Neural cell (in vitro differentiated cells): Measurements from ENCODE around the gene ADCY6. TPM values are rescaled to one million over a fixed set of nuclear protein-coding genes. Genes with fewer than 3 reads are reported as not detected.

Source experiments
- H2AFZ ChIP-seq: fragments of 200-600, 300-800 bp; sonication (generic), shearing (Covaris generic); 2 replicates; pipeline ENCODE4 v1.6.0; 2014; ENCODE audit warnings: low read depth, mild to moderate bottlenecking, antibody characterized with exemption, low read length, moderate library complexity
- H3F3A ChIP-seq: fragments of 200-600 bp; shearing (Covaris generic); 2 replicates; pipeline ENCODE4 v1.6.1; 2016; ENCODE audit warnings: mild to moderate bottlenecking, moderate library complexity, mixed read lengths, antibody characterized with exemption, low read length; ENCODE audit not compliant: insufficient read depth, poor library complexity, severe bottlenecking
- H3K27ac ChIP-seq: fragments of 200-600, 300-800 bp; sonication (generic), shearing (Covaris generic); 2 replicates; pipeline ENCODE4 v1.5.1; 2014; ENCODE audit warnings: mild to moderate bottlenecking, low read length, moderate library complexity
- H3K27me3 ChIP-seq: fragments of 300-800, 200-600 bp; sonication (generic), shearing (Covaris generic); 2 replicates; pipeline ENCODE4 v1.6.0; 2014; ENCODE audit warnings: mild to moderate bottlenecking, low read depth, low read length, moderate library complexity; ENCODE audit not compliant: insufficient read depth
- H3K36me3 ChIP-seq: fragments of 300-800, 200-600 bp; sonication (generic), shearing (Covaris generic); 2 replicates; pipeline ENCODE4 v1.5.1; 2014; ENCODE audit warnings: mild to moderate bottlenecking, antibody characterized with exemption, low read length, moderate library complexity; ENCODE audit not compliant: insufficient read depth
- H3K4me2 ChIP-seq: fragments of 300-800, 200-600 bp; sonication (generic), shearing (Covaris generic); 2 replicates; pipeline ENCODE4 v1.6.0; 2014; ENCODE audit warnings: mild to moderate bottlenecking, low read length
- H3K4me3 ChIP-seq: fragments of 300-800, 200-600 bp; sonication (generic), shearing (Covaris generic); 2 replicates; pipeline ENCODE4 v1.5.1; 2014; ENCODE audit warnings: mild to moderate bottlenecking, low read length, moderate library complexity
- H3K79me2 ChIP-seq: fragments of 200-600 bp; shearing (Covaris generic); replicated peaks from 2 replicates; pipeline ENCODE4 v1.6.0; 2014; ENCODE audit warnings: mild to moderate bottlenecking, low read length, moderate library complexity; ENCODE audit not compliant: insufficient read depth
- H3K9ac ChIP-seq: fragments of 300-800, 200-600 bp; sonication (generic), shearing (Covaris generic); 2 replicates; pipeline ENCODE4 v1.6.1; 2016; ENCODE audit warnings: mild to moderate bottlenecking, low read length, mixed read lengths
- H3K9me2 ChIP-seq: fragments of 200-600 bp; shearing (Covaris generic); 2 replicates; pipeline ENCODE4 v1.6.1; 2016; ENCODE audit warnings: mild to moderate bottlenecking, low read length, mixed read lengths; ENCODE audit not compliant: insufficient read depth
- H3K9me3 ChIP-seq: fragments of 200-600, 300-800 bp; sonication (generic), shearing (Covaris generic); 2 replicates; pipeline ENCODE4 v1.6.1; 2016; ENCODE audit warnings: mild to moderate bottlenecking, mixed run types, low read length, moderate library complexity, mixed read lengths
- H4K20me1 ChIP-seq: fragments of 200-600 bp; shearing (Covaris generic); 2 replicates; pipeline ENCODE4 v1.6.1; 2016; ENCODE audit warnings: mild to moderate bottlenecking, mixed run types; ENCODE audit not compliant: insufficient read depth
- CTCF ChIP-seq: fragments of 450-650 bp; IDR thresholded peaks from 2 replicates; pipeline ENCODE4 v1.5.1; 2014; ENCODE audit warnings: antibody characterized with exemption, mild to moderate bottlenecking, moderate library complexity; ENCODE audit not compliant: poor library complexity, severe bottlenecking
- EP300 ChIP-seq: fragments of 450-650 bp; conservative IDR thresholded peaks from 2 replicates; pipeline ENCODE4 v1.6.1; 2014; ENCODE audit warnings: antibody characterized with exemption, mild to moderate bottlenecking, moderate library complexity; ENCODE audit not compliant: poor library complexity, severe bottlenecking
- EZH2 ChIP-seq: fragments of 200-600, 300-800 bp; shearing (Covaris generic), sonication (generic); IDR thresholded peaks from 2 replicates; pipeline ENCODE4 v1.6.1; 2014; ENCODE audit warnings: antibody characterized with exemption, low read length, borderline replicate concordance, mild to moderate bottlenecking; ENCODE audit not compliant: insufficient read depth, poor library complexity, severe bottlenecking
- MXI1 ChIP-seq: fragments of 450-650 bp; conservative IDR thresholded peaks from 2 replicates; pipeline ENCODE4 v1.6.1; 2014; ENCODE audit warnings: antibody characterized with exemption, mild to moderate bottlenecking; ENCODE audit not compliant: poor library complexity, severe bottlenecking
- POLR2AphosphoS5 ChIP-seq: IDR thresholded peaks from 2 replicates; pipeline ENCODE4 v1.6.1; 2012
- RAD21 ChIP-seq: fragments of 450-650 bp; conservative IDR thresholded peaks from 2 replicates; pipeline ENCODE4 v1.6.1; 2014; ENCODE audit warnings: antibody characterized with exemption, mild to moderate bottlenecking, moderate library complexity
- REST ChIP-seq: IDR thresholded peaks from 2 replicates; pipeline ENCODE4 v1.6.1; 2012; ENCODE audit warnings: borderline replicate concordance
- SMC3 ChIP-seq: fragments of 450-650 bp; conservative IDR thresholded peaks from 2 replicates; pipeline ENCODE4 v1.6.1; 2014; ENCODE audit warnings: antibody characterized with exemption, mild to moderate bottlenecking, moderate library complexity; ENCODE audit not compliant: poor library complexity
- TAF1 ChIP-seq: IDR thresholded peaks from 2 replicates; pipeline ENCODE4 v1.6.1; 2012; ENCODE audit warnings: low read depth
- polyA plus RNA-seq: library from polyadenylated mRNA; depleted of rRNA; stranded (reverse); fragments of >200 nt; gene quantifications from 2 replicates; pipeline ENCODE4 v1.2.3, GENCODE V29; 2014

Gene ADCY6
- polyA plus RNA-seq, 1 donor from 2014 or later, result 43.1 TPM

GRCh38 chr12:48807981-48808380, 19.1 kb upstream of the ADCY6 start:
- H4K20me1 ChIP-seq, result no peaks in the 10 kb centered on the region
- no peak overlapping the region for H3K27ac ChIP-seq
- TF ChIP-seq TAF1 (no peak), EP300 (no peak), REST (no peak), POLR2AphosphoS5 (no peak), RAD21 (no peak), SMC3 (no peak), EZH2 (no peak), MXI1 (no peak), CTCF (no peak)
- no peak overlapping the region for H3K4me2 ChIP-seq
- H3F3A ChIP-seq, result no peaks in the 10 kb centered on the region
- H3K9ac ChIP-seq, result no peak overlapping the region
- H3K27me3 ChIP-seq, result no peaks in the 10 kb centered on the region
- H3K4me3 ChIP-seq, result no peak overlapping the region
- H2AFZ ChIP-seq, result no peak overlapping the region
- no peaks in the 10 kb centered on the region for H3K9me2 ChIP-seq
- H3K36me3 ChIP-seq, result no peaks in the 10 kb centered on the region
- H3K9me3 ChIP-seq, result no peaks in the 10 kb centered on the region
- H3K79me2 ChIP-seq, result no peaks in the 10 kb centered on the region

- Histone ChIP-seq H3K4me2 (no peak overlapping the region), H3K9me3 (no peaks in the 10 kb centered on the region), H3K4me3 (no peak overlapping the region), H3F3A (no peaks in the 10 kb centered on the region), H2AFZ (no peak overlapping the region), H3K36me3 (no peaks in the 10 kb centered on the region), H4K20me1 (no peaks in the 10 kb centered on the region), H3K9me2 (no peaks in the 10 kb centered on the region), H3K27me3 (no peaks in the 10 kb centered on the region), H3K79me2 (no peaks in the 10 kb centered on the region), H3K27ac (no peak overlapping the region), H3K9ac (no peak overlapping the region)
- no peak for TF ChIP-seq SMC3
- TF ChIP-seq POLR2AphosphoS5, result no peak
- TF ChIP-seq REST, result no peak
Measured at GRCh38 chr12:48803675-48804074, 14.8 kb upstream of the ADCY6 start.
